Spleen (tissue), 7 donors: ENCODE results near the gene ADAM33.

Source experiments
- CTCF ChIP-seq, 11 experiments: fragments of 200-600 bp in 7 of 11; fragments of 450-650 bp in 4 of 11; sonication (generic) in 4 of 11; IDR thresholded peaks in 8 of 11; conservative IDR thresholded peaks in 3 of 11; 1 replicate in 7 of 11; 2 replicates in 4 of 11; pipeline versions ENCODE4 v1.4.0 to v1.8.0; 2016 to 2021; ENCODE audit warnings: antibody characterized with exemption in 11 of 11, inconsistent platforms in 4 of 11, mild to moderate bottlenecking in 1 of 11
- POLR2A ChIP-seq, 3 donors: fragments of 450-650 bp; IDR thresholded peaks; one replicate each; pipeline ENCODE4 v1.5.1; 2017; ENCODE audit warnings: antibody characterized with exemption in 3 of 3, mild to moderate bottlenecking in 1 of 3
- donor health status: DM: no; HTN: no; CAD: no; lungs with moderate emphysema.
- donor health status: DM: no; HTN: no; CAD: no.
- donor health status: DM: no; HTN: no; CAD: no.

GRCh38 chr20:3660262-3661059, 21.3 kb downstream of the ADAM33 start:
- no peak for TF ChIP-seq CTCF (IDR thresholded peaks at IDR 0.05 in 8 of 11, conservative IDR thresholded peaks at IDR 0.05 in 3 of 11)
- TF ChIP-seq POLR2A (IDR thresholded peaks at IDR 0.05): no peak
